HEK293T (cell line): Measurements from ENCODE around the gene ZNF580.

Source experiments
- ARNT ChIP-seq: fragments of 450-650 bp; IDR thresholded peaks from 2 replicates; pipeline ENCODE4 v1.6.1; 2017; ENCODE audit warnings: mild to moderate bottlenecking
- BHLHE40 ChIP-seq: fragments of 450-650 bp; IDR thresholded peaks from 2 replicates; pipeline ENCODE4 v1.6.1; 2016; ENCODE audit warnings: mild to moderate bottlenecking, moderate library complexity, borderline replicate concordance
- CTBP1 ChIP-seq: fragments of 450-650 bp; IDR thresholded peaks from 2 replicates; pipeline ENCODE4 v1.6.1; 2016; ENCODE audit warnings: borderline replicate concordance
- ELF4 ChIP-seq: fragments of 450-650 bp; IDR thresholded peaks from 2 replicates; pipeline ENCODE4 v1.6.1; 2017; ENCODE audit warnings: antibody characterized with exemption
- FOXA1 ChIP-seq: fragments of 450-650 bp; IDR thresholded peaks from 2 replicates; pipeline ENCODE4 v1.6.1; 2016; ENCODE audit warnings: mild to moderate bottlenecking
- FOXK2 ChIP-seq: fragments of 450-650 bp; IDR thresholded peaks from 2 replicates; pipeline ENCODE4 v1.6.1; 2016; ENCODE audit warnings: mild to moderate bottlenecking
- FOXM1 ChIP-seq: fragments of 450-650 bp; IDR thresholded peaks from 2 replicates; pipeline ENCODE4 v1.6.1; 2017; ENCODE audit warnings: mild to moderate bottlenecking, borderline replicate concordance
- L3MBTL2 ChIP-seq: fragments of 450-650 bp; conservative IDR thresholded peaks from 2 replicates; pipeline ENCODE4 v1.6.1; 2016; ENCODE audit warnings: mild to moderate bottlenecking
- NFRKB ChIP-seq: fragments of 450-650 bp; IDR thresholded peaks from 2 replicates; pipeline ENCODE4 v1.6.1; 2016; ENCODE audit warnings: mild to moderate bottlenecking, moderate library complexity
- SP1 ChIP-seq: fragments of 450-650 bp; IDR thresholded peaks from 2 replicates; pipeline ENCODE4 v1.6.1; 2017
- SUZ12 ChIP-seq: fragments of 450-650 bp; IDR thresholded peaks from 2 replicates; pipeline ENCODE4 v1.6.1; 2016; ENCODE audit warnings: mild to moderate bottlenecking
- TARDBP ChIP-seq: fragments of 450-650 bp; IDR thresholded peaks from 2 replicates; pipeline ENCODE4 v1.6.1; 2016

DNA sequence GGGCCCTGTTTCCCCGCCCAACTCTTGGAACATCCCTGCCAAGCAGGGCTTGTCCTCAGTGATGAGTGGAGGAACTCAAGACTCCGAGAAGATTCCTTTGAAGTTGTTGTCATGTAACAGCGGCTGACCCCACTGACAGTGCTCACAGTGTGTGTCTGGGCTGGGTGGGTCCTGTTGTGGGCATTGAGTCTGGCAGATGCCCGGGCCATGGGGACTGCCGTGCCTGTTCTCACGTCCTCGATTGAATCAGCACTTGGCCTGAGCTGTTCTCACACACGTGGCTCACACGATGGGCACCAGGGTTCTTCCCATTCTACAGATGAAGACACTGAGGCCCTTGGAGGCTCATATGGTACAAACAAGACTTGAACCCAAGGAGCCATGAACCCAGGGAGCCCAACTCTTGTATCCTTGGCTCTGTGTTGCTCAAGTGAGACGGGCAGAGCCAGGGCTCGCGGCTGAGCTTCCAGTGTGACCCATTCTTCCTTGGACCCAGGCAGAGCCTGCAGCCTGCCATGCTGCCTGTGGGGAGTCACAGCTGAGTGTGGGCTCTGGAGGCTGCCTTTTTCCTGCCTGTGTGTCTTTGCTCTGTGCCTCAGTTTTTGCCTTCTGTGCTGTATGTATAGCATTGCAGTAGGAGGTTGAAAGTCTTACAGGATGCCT, 25.7 kb downstream of the ZNF580 start:
- TF ChIP-seq BHLHE40, result no peak
- no peak for TF ChIP-seq ELF4
- no peak for TF ChIP-seq CTBP1
- no peak for TF ChIP-seq FOXA1
- no peak for TF ChIP-seq FOXM1
- no peak for TF ChIP-seq SUZ12
- TF ChIP-seq NFRKB, result no peak
- TF ChIP-seq SP1, result no peak
- no peak for TF ChIP-seq FOXK2
- no peak for TF ChIP-seq ARNT
- TF ChIP-seq TARDBP, result no peak
- no peak for TF ChIP-seq L3MBTL2
